OCI-LY7 (cell line): ENCODE results near the gene PEMT.

ENCODE experiments used
- EZH2phosphoT487 ChIP-seq: fragments of 200-600 bp; sonication (generic); IDR thresholded peaks from 2 replicates; pipeline ENCODE4 v1.6.1; 2018; ENCODE audit warnings: low read depth, borderline replicate concordance, mild to moderate bottlenecking, mixed run types, antibody characterized with exemption, low read length, moderate library complexity, mixed read lengths
- TF ChIP-seq, protein P1 (sequence below): fragments of 200-600 bp; sonication (generic); conservative IDR thresholded peaks from 2 replicates; pipeline ENCODE4 v1.5.1; 2014; ENCODE audit warnings: mild to moderate bottlenecking, antibody characterized with exemption, low read length, moderate library complexity, mixed read lengths

DNA sequence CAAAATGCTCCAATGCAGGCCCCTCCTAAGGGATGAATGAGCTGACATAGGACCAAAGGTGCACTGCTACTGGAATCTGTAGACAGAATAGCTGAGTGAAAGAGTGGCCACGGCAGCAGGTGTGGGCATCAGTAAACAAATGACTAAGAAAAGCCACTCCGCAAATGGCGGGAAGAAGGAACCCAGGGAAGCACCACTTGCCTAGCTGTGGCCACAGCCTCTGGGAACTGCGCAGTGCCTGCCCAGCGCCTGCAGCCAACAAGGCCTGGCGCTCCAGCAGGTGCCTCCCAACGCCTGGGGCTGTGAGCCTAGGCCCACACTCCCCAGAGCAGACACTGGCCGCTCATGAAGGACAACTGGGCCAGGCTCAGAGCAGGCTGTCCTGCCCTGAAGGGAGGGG, 11.8 kb downstream of the PEMT start:
- TF ChIP-seq, protein P1, sequence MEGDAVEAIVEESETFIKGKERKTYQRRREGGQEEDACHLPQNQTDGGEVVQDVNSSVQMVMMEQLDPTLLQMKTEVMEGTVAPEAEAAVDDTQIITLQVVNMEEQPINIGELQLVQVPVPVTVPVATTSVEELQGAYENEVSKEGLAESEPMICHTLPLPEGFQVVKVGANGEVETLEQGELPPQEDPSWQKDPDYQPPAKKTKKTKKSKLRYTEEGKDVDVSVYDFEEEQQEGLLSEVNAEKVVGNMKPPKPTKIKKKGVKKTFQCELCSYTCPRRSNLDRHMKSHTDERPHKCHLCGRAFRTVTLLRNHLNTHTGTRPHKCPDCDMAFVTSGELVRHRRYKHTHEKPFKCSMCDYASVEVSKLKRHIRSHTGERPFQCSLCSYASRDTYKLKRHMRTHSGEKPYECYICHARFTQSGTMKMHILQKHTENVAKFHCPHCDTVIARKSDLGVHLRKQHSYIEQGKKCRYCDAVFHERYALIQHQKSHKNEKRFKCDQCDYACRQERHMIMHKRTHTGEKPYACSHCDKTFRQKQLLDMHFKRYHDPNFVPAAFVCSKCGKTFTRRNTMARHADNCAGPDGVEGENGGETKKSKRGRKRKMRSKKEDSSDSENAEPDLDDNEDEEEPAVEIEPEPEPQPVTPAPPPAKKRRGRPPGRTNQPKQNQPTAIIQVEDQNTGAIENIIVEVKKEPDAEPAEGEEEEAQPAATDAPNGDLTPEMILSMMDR = no peak
- no peak for TF ChIP-seq EZH2phosphoT487
